ENCODE results near the gene SSTR4.

GRCh38 chr20:23008667-23009066, 26.4 kb upstream of the SSTR4 start:
- no peak for TF ChIP-seq CTCF (conservative IDR thresholded peaks at IDR 0.05 in 1 of 2, IDR thresholded peaks at IDR 0.05 in 1 of 2; ENCODE audit: low read depth in 1 of 2, low read length in 2 of 2)
- no peak for TF ChIP-seq EZH2 (IDR thresholded peaks at IDR 0.05; ENCODE audit: low read length, missing control alignments)
